ENCODE data around the gene L3MBTL2. TPM values are rescaled to one million over a fixed set of nuclear protein-coding genes. Genes with fewer than 3 reads are reported as not detected.

The L3MBTL2 gene
- total and polyA plus RNA-seq, 11 donors: 7.3 to 25.7 (median 14.6) TPM

DNA sequence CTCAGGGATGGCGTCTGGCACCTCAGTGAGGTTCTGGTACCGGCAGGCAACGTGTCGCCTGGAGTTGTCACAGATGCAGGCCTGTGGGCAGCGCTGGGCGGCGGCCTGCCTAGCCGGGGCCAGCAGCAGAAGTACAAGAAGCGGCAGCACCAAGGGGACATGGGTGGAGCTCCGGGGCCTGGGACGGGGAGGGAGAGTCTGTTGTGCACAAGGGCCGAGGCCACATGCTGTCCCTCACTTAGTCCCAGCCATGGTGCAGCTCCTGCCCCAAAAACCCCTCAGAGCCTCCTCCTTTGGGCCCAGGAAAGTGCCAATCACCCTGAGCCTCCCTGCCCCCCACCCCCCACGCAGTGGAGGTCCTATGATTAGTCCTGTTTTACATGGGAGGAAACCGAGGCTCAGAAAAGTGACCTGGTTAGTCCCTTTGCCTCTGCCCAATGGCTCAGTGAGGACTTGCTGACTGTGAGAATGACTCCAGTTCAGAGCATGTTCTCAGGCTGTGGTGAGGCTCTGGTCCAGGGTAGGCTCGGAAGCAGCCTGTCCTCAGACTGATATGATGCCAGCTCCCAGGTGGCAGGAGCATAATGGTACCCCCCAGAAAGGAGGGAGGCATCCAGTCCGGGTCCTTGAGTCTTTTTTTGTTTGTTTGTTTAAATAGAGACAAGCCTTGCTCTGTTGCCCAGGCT is 34.5 kb downstream of the L3MBTL2 start:
- intact Hi-C loops (cut with DNase I): loop anchor here in 4 of 10 donors (5.0 kb wide), 2 partner anchors 42 to 317 kb away; no protein-coding TSS in a partner anchor
- 81 to 83% (median 82%) methylated on average over 12 to 16 of the region's 16 CpGs for WGBS, 4 donors
- Histone ChIP-seq H3K9me3 (no peaks in the 10 kb centered on the region), H3K4me3 (no peak overlapping the region), H3K27ac (no peak overlapping the region), H3K36me3 (no peaks in the 10 kb centered on the region), H3K27me3 (no peaks in the 10 kb centered on the region), H3K4me1 (peaks cover 0 to 38% (median 16%) of the 10 kb centered on the region in 12 donors)
- TF ChIP-seq, protein P1, sequence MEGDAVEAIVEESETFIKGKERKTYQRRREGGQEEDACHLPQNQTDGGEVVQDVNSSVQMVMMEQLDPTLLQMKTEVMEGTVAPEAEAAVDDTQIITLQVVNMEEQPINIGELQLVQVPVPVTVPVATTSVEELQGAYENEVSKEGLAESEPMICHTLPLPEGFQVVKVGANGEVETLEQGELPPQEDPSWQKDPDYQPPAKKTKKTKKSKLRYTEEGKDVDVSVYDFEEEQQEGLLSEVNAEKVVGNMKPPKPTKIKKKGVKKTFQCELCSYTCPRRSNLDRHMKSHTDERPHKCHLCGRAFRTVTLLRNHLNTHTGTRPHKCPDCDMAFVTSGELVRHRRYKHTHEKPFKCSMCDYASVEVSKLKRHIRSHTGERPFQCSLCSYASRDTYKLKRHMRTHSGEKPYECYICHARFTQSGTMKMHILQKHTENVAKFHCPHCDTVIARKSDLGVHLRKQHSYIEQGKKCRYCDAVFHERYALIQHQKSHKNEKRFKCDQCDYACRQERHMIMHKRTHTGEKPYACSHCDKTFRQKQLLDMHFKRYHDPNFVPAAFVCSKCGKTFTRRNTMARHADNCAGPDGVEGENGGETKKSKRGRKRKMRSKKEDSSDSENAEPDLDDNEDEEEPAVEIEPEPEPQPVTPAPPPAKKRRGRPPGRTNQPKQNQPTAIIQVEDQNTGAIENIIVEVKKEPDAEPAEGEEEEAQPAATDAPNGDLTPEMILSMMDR (IDR thresholded peaks at IDR 0.05): no peak
- no peak for TF ChIP-seq POLR2A (IDR thresholded peaks at IDR 0.05)
- DNase-seq (peak in 1 of 5 donors; percentile 23), ATAC-seq (no peak)

DNA sequence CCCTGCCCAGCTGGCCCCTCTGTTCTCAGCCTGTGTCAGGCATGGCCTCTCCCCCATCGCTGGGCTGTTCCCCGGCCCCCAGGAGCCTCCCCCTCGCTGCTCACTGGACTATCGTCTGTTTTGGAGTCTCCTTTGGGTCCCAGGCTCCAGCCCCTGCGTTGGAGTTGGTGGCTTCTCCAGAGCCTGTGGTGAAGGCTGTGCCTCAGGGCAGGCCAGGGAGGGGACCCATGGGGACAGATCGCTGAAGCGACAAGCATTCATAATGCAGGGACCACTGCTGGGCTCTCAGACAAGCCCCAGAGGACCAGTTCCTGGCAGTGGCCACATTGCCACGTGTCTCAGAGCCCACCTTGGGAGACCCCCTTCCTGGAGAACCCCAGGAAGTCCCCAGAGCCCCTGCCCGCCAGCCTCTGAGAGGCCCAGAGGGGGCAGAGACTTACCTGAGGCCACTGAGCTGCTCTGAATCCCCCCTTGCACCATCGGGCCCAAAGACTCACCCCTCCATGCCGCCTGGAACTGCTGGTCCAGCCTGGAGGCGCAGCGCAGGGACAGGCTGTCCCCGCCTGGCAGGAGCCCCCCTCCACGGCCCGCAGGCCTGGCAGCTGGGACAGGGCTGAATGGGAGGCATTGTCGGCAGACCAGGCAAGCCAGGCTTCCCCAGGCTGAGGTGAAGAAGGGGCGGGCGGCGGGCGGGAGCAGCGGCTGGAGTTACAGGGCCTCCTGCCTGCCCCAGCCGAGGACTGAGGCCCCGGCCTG is 35.4 kb downstream of the L3MBTL2 start, which contains the start of gene CHADL:
CHADL (minus strand) TSS at position 555 of the 756 bp plus-strand sequence; CDS start at position 505, 50 bp downstream.
- peak in 2 of 4 donors; percentile 21 to 36 for ATAC-seq
- TF ChIP-seq POLR2A (IDR thresholded peaks at IDR 0.05): no peak
- TF ChIP-seq, protein P1 (IDR thresholded peaks at IDR 0.05): no peak

DNA sequence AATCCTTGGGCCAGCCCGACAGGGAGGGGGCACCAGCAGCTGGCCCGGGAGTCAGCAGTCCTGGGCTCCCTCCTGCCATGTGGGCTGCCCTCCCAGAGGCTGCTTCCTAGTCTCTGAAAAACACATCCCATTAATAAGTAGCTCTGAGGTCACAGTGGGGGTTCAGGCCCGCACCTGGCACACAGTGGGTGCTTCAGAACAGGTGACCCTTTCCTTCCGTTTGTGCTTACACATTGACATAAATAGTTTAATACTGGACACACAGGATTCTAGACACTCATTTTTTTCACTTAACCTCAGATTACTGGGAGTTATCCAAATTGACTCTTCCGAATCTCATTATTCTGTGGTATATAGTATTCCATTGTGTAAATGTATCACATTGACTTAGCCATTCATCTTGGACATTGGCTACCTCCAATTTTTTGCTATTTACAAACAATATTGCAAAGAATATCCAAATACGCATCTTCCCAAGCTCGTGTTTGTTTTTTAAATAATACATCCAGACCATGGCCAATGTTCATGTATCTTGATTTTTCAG is 36.1 kb downstream of the L3MBTL2 start:
- intact Hi-C loops (cut with DNase I): no loop called here
- H3K4me1 ChIP-seq: peaks cover 0 to 23% (median 15%) of the 10 kb centered on the region in 12 donors
- H3K4me3 ChIP-seq: no peak overlapping the region
- H3K27ac ChIP-seq: peak overlapping the region in 1 of 12 donors; percentile 40
- 89 to 99% (median 97%) methylated on average over 5 to 7 of the region's 7 CpGs for WGBS, 4 donors
- H3K27me3 ChIP-seq: no peaks in the 10 kb centered on the region
- peaks cover 0 to 13% (median 0%) of the 10 kb centered on the region in 9 donors for H3K36me3 ChIP-seq
- DNase-seq (no peak), ATAC-seq (no peak)
- TF ChIP-seq, protein P1 (IDR thresholded peaks at IDR 0.05): no peak
- no peak for TF ChIP-seq POLR2A (IDR thresholded peaks at IDR 0.05)
- H3K9me3 ChIP-seq: no peaks in the 10 kb centered on the region

More for the DNA sequence above, 35.4 kb downstream of the L3MBTL2 start, which contains the start of gene CHADL:
- Histone ChIP-seq H3K36me3 (peaks cover 0 to 7% (median 0%) of the 10 kb centered on the region in 9 donors), H3K4me3 (no peak within 1 kb of the TSS), H3K4me1 (peaks cover 0 to 29% (median 15%) of the 10 kb centered on the region in 12 donors), H3K27ac (peak within 1 kb of the TSS in 4 of 12 donors; percentile 16 to 49 (median 30)), H3K9me3 (no peaks in the 10 kb centered on the region), H3K27me3 (no peaks in the 10 kb centered on the region)
- intact Hi-C loops (cut with DNase I): no loop called here
- WGBS, 4 donors: 62 to 75% (median 67%) methylated on average over 8 to 24 of the region's 24 CpGs
- peak in 1 of 5 donors; percentile 45 for DNase-seq
